Left ventricle myocardium inferior (tissue), 1 donor: ENCODE measurements around the gene CNIH2. TPM values are rescaled to one million over a fixed set of nuclear protein-coding genes. Genes with fewer than 3 reads are reported as not detected.

Experiments used
- DNase-seq: peaks from one replicate; pipeline ENCODE4 v3.0.0-alpha.2; 2020
- H3K27ac ChIP-seq: fragments of 200-600 bp; replicated peaks from 2 replicates; pipeline ENCODE4 v1.8.0; 2021
- H3K27me3 ChIP-seq: fragments of 200-600 bp; 2 replicates; pipeline ENCODE4 v1.8.0; 2021; ENCODE audit warnings: low read depth
- H3K36me3 ChIP-seq: fragments of 200-600 bp; 2 replicates; pipeline ENCODE4 v1.8.0; 2021
- H3K4me1 ChIP-seq: fragments of 200-600 bp; 2 replicates; pipeline ENCODE4 v1.8.0; 2021
- H3K4me3 ChIP-seq: fragments of 200-600 bp; 2 replicates; pipeline ENCODE4 v1.8.0; 2021; ENCODE audit warnings: mild to moderate bottlenecking, moderate library complexity
- H3K9me3 ChIP-seq: fragments of 200-600 bp; replicated peaks from 2 replicates; pipeline ENCODE4 v1.8.0; 2021
- intact Hi-C: fragments of 100-400 bp; cut with micrococcal nuclease; formaldehyde crosslinking; loops from one replicate; pipeline ENCODE4 v1.11.0; 2022
- total RNA-seq: library from RNA; stranded (reverse); fragmentation: NEBNext Ultra II Directional; extraction: Animal tissue kit (Norgen Biotek cat#: 25700); gene quantifications from one replicate; pipeline ENCODE4 v1.2.1, GENCODE V29; 2021
- TF ChIP-seq, protein P1 (sequence below): fragments of 200-600 bp; IDR thresholded peaks from 2 replicates; pipeline ENCODE4 v1.8.0; 2021; ENCODE audit warnings: antibody characterized with exemption, mild to moderate bottlenecking, borderline replicate concordance
- donor health status: DM: no; HTN: yes; CAD: no; lungs with severe emphysema.

The CNIH2 gene
- total RNA-seq, 1 donor from 2014 or later, result not detected

DNA sequence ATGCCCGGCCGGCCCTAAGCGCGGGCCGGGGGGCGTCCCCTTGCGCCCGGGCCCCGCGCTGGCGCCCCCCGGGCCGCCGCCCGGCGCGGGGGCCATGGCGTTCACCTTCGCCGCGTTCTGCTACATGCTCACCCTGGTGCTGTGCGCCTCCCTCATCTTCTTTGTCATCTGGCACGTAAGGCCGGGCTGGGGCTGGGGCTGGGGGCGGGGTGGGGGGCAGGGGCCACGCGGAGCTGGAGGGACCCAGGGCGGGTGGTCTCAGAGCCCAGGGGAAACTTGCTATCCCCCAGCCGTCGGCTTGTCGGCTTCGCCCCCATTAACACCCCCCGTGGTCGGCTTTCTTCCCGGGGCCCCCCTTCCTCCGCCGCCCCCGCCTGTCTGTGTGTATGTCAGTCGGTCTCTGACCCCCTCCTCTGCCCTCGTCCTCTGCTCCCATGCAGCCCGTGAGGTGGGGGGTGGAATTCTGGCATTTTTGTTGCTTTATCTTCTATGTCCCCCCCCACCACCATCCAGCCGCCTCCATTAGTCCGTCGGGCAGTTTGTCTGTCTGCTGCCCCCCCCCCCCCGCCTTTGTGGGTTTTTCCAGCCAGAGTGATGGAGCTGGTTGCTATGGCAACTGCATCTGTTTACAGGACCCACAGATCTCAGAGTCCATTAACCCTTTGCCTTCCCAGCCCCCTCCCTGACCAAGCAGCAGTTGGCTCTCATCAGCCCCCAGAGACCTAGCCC is 552 bp downstream of the CNIH2 start:
- H3K4me1 ChIP-seq, result peaks cover 28% of the 10 kb centered on the region
- no peak overlapping the region for H3K27ac ChIP-seq
- H3K4me3 ChIP-seq, result peak overlapping the region; percentile 58
- peaks cover 29% of the 10 kb centered on the region for H3K36me3 ChIP-seq
- DNase-seq, result no peak
- TF ChIP-seq, protein P1, sequence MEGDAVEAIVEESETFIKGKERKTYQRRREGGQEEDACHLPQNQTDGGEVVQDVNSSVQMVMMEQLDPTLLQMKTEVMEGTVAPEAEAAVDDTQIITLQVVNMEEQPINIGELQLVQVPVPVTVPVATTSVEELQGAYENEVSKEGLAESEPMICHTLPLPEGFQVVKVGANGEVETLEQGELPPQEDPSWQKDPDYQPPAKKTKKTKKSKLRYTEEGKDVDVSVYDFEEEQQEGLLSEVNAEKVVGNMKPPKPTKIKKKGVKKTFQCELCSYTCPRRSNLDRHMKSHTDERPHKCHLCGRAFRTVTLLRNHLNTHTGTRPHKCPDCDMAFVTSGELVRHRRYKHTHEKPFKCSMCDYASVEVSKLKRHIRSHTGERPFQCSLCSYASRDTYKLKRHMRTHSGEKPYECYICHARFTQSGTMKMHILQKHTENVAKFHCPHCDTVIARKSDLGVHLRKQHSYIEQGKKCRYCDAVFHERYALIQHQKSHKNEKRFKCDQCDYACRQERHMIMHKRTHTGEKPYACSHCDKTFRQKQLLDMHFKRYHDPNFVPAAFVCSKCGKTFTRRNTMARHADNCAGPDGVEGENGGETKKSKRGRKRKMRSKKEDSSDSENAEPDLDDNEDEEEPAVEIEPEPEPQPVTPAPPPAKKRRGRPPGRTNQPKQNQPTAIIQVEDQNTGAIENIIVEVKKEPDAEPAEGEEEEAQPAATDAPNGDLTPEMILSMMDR, result no peak
- no peaks in the 10 kb centered on the region for H3K9me3 ChIP-seq
- intact Hi-C loops, result no loop called here
- H3K27me3 ChIP-seq, result peaks cover 11% of the 10 kb centered on the region

DNA sequence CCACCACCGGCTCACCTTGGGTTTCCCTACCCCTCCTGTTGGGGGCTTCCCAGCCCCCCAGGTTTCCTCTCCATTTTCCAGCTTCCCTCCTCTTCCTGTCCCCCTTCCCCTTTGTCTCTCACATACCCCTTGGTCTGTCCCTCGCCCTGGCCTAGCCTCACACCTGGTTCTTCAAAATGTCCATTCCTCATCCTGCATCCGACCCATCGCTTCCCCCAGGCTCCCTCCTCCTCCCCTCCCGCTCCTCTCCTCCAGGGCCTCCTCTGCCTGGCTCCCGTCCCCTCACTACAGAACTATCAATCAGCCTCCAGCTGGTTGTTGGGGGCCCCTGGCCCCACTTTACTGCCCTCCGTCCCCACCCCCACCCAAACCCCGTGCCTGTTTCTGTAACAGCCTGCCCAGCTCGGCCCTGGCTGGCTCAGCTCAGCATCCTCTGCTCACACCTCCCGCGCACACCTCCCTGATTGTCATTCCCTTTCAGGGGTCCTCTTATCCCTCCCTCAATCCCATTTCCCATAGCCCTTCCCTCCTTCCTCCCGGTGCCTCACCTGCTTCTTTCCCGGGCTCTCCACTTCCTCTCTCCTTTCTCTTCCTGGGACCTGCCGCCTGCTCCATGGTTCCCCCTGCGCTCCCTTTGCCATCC is 1.2 kb downstream of the CNIH2 start:
- intact Hi-C loops, result no loop called here
- no peaks in the 10 kb centered on the region for H3K9me3 ChIP-seq
- no peak for DNase-seq
- H3K4me1 ChIP-seq, result peaks cover 25% of the 10 kb centered on the region
- TF ChIP-seq, protein P1, result no peak
- peaks cover 11% of the 10 kb centered on the region for H3K27me3 ChIP-seq
- no peak overlapping the region for H3K27ac ChIP-seq
- H3K4me3 ChIP-seq, result no peak overlapping the region
- peaks cover 25% of the 10 kb centered on the region for H3K36me3 ChIP-seq

DNA sequence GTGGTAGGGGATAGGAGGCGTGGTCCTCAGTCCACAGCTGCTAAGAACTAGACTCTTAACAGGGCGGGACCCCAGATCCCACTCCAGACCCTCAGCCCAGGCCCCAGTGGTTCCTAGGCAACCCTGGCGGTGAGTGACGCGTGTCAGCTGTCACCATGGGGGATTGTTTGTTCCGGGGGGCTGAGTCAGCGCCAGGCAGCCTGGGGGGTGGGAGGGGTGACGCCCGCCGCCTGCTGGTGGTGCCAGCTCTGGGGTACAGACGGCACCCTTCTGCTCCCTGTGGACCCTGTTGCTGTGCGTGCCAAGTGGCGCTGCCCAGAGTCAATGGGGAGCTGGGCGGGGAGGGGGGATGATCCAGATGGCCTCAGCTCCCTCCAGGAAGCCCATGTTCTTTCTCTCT is 2.5 kb downstream of the CNIH2 start:
- H3K36me3 ChIP-seq, result peaks cover 15% of the 10 kb centered on the region
- TF ChIP-seq, protein P1, result no peak
- intact Hi-C loops, result no loop called here

DNA sequence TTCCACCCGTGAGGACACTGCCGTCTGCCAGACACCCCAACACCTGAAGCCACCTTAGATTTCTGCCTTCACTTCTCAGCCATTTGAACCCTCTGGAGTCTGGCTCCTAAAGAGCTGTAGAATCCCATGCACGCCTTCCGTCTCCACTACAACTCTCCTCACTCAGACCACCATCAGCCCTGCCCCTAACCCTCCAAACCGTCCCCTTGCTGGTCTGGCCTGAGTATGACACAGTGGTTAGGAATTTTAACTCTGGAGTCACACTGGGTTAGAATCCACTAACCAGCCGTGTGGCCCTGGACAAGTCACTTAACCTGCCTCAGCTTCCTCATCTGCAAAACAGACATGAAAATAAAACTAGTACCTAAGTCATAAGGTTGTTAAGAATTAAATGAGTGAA is 3.0 kb downstream of the CNIH2 start:
- Histone ChIP-seq H3K9me3 (no peaks in the 10 kb centered on the region), H3K27me3 (peaks cover 11% of the 10 kb centered on the region), H3K27ac (no peak overlapping the region), H3K4me3 (no peak overlapping the region), H3K36me3 (peaks cover 9% of the 10 kb centered on the region), H3K4me1 (peaks cover 35% of the 10 kb centered on the region)
- DNase-seq, result no peak
- TF ChIP-seq, protein P1, result no peak
- intact Hi-C loops, result no loop called here

More for the DNA sequence above, 2.5 kb downstream of the CNIH2 start:
- Histone ChIP-seq H3K4me3 (no peak overlapping the region), H3K27ac (no peak overlapping the region), H3K27me3 (peaks cover 11% of the 10 kb centered on the region), H3K9me3 (no peaks in the 10 kb centered on the region), H3K4me1 (peaks cover 29% of the 10 kb centered on the region)
- DNase-seq, result no peak

DNA sequence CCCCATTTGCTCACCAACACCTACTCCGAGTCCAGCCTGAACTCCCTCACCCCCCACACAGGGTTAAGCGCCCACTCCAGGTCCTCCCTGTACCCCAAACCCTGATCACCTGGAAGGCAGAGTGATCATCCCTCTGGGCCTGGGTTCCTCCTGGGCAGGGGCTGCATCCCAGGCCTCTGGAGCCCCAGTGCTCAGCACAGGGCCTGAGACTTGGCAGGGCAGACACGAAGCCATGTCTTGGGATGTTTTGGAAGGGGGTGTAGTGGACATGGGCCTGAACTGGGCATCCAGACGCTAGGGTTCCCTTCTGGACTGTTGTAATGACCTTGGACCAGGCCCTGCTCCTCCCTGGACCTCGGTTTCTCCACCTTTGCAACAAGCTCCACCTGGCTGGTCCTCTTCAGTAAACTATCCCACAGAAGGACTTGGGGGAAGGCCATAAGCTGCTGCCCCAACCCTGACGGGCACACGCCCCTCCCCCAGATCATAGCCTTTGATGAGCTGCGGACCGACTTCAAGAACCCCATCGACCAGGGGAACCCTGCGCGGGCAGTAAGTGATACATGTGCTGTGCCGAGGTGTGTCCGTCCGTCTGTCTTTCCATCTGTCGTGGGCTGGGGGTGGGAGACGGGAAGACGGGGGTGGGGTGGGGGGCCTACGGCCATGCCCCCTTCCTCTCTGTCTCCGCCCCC is 3.9 kb downstream of the CNIH2 start:
- Histone ChIP-seq H3K27ac (no peak overlapping the region), H3K27me3 (peaks cover 11% of the 10 kb centered on the region), H3K9me3 (no peaks in the 10 kb centered on the region), H3K36me3 (peaks cover 4% of the 10 kb centered on the region), H3K4me3 (no peak overlapping the region), H3K4me1 (peaks cover 40% of the 10 kb centered on the region)
- intact Hi-C loops, result no loop called here
- TF ChIP-seq, protein P1, result no peak
- no peak for DNase-seq
